ENCODE data around the gene DDO.

DNA sequence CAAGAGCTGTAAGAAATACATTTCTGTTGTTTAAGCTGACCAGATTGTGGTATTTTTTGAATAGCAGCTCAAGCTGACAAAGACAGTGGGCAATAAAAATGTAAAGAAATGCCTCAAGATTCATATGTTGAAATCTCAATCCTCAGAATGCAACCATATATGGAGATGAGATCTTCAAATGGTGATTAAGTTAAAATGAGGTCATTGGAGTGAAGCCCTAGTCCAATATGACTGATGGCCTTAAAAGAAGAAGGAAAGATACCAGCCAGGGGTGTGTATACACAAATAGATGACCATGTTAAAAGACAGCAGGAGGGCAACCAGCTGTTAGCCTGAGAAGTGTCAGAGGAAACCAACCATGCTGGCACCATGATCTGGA, 7.1 kb upstream of the DDO start:
- TF ChIP-seq, protein P1, sequence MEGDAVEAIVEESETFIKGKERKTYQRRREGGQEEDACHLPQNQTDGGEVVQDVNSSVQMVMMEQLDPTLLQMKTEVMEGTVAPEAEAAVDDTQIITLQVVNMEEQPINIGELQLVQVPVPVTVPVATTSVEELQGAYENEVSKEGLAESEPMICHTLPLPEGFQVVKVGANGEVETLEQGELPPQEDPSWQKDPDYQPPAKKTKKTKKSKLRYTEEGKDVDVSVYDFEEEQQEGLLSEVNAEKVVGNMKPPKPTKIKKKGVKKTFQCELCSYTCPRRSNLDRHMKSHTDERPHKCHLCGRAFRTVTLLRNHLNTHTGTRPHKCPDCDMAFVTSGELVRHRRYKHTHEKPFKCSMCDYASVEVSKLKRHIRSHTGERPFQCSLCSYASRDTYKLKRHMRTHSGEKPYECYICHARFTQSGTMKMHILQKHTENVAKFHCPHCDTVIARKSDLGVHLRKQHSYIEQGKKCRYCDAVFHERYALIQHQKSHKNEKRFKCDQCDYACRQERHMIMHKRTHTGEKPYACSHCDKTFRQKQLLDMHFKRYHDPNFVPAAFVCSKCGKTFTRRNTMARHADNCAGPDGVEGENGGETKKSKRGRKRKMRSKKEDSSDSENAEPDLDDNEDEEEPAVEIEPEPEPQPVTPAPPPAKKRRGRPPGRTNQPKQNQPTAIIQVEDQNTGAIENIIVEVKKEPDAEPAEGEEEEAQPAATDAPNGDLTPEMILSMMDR (IDR thresholded peaks at IDR 0.05): no peak
- TF ChIP-seq POLR2A (IDR thresholded peaks at IDR 0.05): no peak
